GM18520 (cell line): ENCODE measurements around the gene CEP68.
"Not testable (repeated sequence)": the region's sequence is repeated elsewhere in the genome, so short reads cannot be mapped to it uniquely, and the experiment has no call there.

Source experiments
- ATAC-seq: cut with Tn5 transposase; IDR thresholded peaks from one replicate; pipeline ENCODE4 v1.9.1; 2021; ENCODE audit not compliant: unreplicated experiment

Gene CEP68

DNA sequence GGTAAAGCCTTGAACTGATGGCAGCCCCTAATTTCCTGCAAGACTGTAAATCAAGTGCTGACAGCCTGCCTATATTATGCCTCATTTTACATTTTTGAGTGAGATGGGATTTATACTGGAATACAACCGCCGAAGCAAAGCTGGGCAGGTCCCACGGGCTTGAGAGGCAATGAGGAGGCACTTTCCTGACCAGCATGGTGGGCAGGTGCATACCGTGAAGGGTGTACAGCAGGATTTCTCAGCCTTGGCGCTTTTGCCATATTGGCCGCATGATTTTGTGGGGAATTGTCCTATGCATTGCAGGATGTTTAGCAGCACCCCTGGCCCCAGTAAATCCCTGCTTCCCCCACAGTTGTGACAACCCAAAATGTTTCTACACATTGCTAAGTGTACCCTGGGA, 22.8 kb downstream of the CEP68 start:
- ATAC-seq = no peak

DNA sequence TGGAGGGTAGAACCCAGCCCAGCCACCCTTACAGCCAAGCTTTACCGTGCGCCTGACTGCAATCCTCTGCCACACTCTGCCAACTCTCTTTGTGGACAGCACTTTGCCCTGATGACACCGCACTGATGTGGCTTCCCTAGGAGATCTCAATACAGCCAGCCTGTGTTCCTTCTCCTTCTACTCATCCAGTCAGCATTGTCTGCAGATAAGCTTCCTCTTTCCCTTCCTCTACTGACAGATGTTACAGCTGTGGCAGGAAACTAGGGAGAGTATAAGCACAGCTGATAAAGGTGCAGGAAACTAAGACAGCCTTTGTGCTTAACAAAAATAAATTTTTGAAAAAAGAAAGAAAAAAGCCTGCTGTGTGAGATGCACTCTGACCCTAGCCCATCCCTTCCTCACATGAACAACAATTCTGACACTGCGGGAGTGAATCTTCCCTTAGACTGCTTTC, 25.0 kb downstream of the CEP68 start:
- ATAC-seq = no peak

DNA sequence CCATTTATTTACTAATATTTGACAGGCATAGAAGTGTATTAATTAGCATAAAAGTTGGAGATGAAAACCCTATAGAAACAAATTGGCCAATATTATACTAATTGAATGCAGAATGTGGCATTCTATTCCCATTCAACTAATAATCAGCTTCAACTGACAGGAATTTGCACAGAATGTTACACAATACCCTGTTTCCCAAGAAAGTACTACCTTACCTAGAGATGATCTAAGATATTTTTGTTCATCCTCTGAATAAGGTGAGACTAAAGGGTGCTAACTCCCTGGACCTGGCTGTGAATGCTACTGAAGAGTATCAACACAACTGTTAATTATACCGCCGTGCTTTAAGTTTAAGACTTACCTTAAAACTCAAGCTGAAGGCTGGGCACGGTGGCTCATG, 28.9 kb downstream of the CEP68 start:
- no peak for ATAC-seq

DNA sequence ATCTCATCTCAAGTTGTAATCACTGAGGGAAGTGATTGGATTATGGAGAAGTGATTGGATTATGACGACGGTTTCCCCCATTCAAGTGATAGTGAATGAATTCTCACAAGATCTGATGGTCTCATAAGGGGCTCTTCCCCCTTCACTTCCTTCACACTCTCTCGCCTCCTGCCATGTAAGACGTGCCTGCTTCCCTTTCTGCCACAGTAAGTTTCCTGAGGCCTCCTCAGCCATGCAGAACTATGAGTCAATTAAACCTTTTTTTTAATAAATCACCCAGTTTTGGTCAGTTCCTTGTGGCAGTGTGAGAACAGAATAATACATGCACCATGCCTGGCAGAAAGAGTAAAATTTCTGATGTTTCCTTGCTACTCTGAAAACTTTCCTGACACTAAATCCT, 36.6 kb downstream of the CEP68 start:
- ATAC-seq = no peak

DNA sequence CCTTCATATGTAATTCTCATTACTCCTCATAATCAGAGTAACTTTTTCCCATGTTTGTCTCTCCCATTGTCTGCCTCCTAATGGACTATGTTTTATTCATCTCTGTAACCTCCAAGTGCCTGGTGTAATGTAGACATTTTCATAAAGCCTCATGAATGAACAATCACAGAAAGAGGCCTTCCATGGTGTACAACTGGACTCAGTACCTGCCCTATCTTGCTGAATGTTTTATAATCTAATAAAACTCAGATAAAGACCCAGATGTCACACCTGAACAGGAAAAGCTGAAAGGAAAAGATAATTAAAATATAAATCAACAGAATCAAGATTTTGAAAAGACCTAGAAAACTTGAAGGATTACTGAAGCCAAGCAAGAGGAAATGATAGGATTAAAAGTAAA, 37.0 kb downstream of the CEP68 start:
- ATAC-seq = no peak

DNA sequence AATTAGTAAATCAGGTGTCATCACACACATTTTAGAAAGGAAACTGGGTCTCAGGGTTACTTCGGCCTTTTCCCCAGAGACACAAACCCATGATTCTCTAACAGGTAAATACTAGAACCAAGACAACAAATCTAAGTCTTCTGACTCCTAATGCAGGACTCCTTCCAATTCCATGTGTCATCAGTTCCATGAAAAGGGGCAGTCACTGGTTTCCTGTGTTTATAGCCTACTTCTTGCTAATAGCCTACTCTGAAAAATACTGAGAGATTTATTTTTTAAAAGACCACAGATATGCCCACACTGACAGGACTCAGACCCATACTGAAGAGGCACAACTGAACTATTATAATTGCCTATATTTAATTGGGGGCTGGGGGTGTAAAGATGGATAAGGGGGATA, 40.7 kb downstream of the CEP68 start:
- ATAC-seq = no peak

DNA sequence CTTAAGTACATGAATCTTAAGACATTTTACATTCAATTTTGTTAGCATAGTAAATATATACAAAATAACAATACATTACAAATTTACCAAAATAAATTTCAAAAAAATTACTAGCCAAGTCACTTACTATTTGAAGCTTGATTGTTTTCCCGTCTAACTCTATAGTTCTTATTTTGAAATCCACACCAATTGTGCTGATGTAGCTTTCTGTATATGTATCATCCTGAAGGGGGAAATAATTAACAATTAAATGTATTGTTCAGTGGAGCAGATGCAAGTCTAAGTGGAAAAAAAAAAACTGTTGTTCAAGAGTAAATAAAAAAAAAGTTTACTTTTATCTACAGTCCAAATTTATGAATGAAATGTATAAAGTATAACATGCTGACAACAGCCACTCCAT, 41.6 kb downstream of the CEP68 start:
- ATAC-seq = no peak

DNA sequence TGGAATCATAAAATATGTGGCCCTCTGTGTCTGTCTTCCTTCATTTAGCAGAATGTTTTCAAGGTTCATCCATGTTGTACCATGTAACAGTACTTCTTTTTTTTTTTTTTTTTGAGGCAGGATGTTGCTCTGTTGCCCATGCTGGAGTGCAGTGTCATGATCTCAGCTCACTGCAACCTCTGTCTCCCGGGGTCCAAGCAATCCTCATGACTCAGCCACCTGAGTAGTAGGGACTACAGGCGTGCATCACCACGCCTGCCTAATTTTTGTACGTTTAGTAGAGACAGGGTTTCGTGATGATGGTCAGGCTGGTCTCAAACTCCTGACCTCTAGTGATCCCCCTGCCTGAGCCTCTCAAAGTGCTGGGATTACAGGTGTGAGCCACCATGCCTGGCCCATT, 42.5 kb downstream of the CEP68 start:
- no peak for ATAC-seq

DNA sequence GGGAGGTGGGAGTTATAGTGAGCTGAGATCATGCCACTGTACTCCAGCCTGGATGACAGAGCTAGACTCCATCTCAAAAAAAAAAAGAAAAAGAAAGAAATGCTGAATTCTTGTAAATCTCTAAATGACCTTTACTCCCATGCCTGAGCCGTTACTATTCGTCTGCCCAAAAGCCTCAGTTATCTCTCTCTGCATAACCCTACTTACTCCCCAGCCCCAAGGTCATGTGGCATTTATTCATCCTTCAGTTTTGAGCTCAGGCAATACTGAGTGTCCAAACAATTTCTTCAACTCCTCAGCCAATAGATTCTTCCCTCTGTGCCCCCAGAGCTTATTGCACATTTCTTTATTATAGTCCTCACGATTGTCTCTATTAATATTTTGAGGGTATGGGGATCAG, 44.9 kb downstream of the CEP68 start:
- no peak for ATAC-seq

DNA sequence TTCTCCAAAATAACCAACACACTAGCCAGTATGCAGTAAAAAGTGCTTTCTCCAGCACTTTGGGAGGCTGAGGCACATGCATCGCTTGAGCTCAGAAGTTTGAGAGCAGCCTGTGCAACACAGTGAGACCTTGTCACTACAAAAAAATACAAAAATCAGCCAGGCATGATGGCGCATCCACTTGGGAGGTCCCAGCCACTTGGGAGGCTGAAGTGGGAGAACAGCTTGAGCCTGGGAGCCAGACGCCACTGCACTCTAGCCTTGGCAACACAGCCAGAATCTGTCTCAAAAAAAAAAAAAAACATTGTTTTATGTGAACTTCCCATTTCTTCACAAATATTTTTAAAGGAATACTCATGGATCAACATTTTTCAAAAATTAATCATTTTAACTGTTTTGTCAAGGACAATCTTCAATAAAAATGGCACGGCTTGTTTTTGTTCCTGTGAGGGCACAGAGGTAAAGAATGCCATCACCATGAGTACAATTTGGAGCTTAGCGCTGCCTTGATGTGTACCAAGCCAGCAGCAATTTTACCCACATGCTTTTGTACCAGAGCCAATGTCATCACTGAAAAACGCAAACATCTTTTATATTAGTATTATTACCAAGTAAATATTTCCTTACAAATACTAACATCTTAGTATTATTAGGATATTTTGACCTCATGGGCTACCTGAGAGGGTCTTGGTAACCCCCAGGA, 46.9 kb downstream of the CEP68 start:
- ATAC-seq = no peak

DNA sequence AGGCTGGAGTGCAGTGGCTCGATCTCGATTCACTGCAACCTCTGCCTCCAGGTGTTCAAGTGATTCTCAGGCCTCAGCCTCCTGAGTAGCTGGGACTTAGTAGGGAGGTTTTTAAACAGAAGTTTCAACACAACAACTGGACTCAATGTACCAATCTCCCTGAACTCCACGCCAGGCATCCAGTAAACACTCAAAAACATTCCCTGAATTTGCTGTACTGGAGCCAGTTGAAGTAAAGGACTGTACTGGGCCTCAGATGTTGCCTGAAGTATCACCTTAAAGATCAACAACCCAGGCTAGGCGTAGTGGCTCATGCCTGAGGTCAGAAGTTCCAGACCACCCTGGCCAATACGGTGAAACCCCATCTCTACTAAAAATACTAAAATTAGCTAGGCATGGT, 51.3 kb downstream of the CEP68 start:
- ATAC-seq = no peak

DNA sequence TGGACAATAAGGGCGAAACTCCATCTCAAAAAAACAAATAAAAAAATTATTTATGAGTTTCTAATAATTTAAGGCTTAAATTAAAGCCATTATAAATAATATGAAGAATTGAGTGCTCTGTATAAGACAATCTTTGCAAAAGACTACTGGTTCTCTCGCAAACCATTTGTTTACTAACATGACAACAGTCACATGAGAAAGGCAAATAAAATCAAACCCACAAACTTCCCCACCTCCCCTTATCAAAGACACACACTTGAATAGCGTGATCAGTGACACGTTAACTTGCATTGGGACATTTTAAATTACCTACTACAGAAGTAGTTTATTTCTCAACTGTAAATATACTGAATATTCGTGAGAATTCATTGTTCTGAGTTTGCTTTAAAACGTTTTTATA, 52.6 kb downstream of the CEP68 start:
- no peak for ATAC-seq

DNA sequence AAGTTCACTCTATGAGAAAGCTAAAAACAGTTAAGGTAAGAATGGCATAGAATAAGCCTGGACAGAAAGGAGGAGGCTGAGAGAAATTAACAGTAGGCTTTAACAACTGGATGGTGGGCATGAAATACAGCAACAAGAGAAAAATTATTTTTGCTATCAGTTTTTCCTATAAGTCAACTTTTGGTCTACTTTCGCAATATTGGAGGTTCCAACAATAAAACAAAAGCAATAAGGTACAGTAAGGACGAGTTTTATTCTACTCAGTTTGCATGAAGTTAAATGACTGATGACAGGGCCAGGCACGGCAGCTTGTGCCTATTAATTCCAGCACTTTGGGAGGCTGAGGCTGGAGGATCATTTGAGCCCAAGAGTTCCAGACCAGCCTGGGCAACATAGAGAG, 56.4 kb downstream of the CEP68 start:
- no peak for ATAC-seq

DNA sequence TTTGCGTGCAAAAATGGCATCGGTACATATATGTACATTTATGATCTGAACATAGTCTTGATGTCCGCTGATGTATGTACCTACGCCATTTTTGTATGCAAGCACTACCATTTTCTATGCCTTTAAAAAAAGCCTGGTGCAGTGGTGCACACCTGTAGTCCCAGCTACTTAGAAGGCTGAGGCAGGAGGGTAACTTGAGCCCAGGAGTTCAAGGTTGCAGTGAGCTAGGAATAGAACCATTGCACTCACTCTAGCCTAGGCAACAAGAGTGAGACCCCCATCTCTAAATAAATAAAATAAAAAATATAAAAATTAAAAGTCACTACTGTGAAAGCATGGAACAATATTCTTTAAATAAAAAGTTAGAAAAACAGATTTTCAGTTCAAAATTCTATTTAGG, 57.0 kb downstream of the CEP68 start:
- ATAC-seq = no peak

DNA sequence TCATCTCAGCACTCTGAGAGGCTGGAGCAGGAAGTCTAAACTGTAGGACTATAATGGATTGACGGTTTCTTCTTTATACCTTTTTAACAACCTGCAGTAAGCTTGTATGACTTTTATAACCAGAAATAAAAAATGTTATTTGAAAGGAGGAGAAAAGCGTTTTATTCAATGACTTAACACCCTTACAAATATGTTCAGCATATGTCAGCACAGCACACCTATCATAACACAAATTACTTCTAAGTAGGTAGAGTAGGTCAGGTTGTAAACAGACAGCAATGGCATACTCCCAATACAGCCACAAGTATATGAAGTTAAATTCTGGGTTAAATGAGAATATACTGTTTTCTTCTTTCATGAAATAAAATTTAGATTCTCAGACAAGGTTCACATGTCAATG, 57.6 kb downstream of the CEP68 start:
- ATAC-seq = no peak

DNA sequence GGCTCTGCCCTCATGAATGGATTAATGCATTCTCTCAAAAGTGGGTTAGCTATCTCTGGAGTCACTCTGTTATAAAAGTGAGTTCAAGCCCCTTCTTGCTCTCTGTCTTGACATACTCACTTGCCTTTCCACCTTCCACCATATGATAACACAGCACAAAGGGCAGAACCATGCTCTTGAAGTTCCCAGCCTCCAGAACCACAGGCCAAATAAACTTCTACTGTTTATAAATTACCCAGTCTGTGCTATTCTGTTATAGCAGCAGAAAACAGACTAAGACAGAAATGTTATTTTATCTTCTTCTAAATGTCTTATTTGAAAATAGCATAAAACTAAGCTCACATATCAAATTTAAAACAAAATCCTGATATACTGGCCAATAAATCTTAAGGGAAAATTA, 58.7 kb downstream of the CEP68 start:
- no peak for ATAC-seq

DNA sequence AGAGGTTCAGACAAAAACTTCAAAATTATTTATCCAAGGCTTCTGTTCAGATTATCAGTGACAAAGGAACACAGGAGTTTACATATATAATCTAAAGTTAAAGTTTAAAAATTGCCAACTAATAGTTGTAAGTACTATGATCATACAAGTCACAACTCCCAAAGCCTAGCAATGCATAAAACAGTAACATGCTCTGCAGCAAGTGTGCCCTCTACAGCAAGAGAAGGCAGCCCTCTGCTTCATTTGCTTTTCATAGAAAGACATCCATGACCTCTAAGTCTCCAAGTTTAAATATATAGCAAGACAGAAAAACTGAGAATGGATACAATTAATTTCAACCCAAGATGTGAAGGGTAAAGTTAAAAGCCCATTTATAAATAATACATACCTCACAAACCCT, 60.4 kb downstream of the CEP68 start:
- no peak for ATAC-seq

DNA sequence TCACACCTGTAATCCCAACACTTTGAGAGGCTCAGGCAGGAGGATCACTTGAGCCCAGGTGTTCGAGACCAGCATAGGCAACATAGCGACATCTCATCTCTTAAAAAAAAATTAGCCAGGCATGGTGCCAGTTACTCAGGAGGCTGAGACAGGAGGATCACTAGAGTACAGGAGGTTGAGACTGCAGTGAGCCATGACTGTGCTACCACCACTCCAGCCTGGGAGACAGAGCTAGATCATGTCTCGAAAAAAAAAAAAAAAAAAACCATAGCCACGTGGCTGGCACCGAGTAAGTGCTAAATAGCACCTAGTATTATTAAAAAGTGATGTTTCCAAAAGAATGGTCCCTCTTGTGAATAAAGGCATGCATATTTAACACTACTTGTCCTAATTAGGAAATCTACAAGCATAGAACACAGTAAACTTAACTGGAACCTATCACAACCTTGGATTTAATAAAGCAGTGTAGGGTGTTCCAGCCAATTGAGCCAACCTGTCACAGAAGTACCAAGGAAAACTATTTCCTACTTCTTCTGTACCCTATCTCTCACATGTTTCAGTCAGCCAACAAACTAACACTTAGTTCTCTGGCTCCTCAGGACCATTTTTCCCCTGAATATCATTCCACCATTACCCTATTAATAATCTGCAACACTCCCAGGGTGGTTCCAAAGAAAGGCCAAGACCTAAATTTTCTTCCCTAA, 64.9 kb downstream of the CEP68 start:
- ATAC-seq = no peak

DNA sequence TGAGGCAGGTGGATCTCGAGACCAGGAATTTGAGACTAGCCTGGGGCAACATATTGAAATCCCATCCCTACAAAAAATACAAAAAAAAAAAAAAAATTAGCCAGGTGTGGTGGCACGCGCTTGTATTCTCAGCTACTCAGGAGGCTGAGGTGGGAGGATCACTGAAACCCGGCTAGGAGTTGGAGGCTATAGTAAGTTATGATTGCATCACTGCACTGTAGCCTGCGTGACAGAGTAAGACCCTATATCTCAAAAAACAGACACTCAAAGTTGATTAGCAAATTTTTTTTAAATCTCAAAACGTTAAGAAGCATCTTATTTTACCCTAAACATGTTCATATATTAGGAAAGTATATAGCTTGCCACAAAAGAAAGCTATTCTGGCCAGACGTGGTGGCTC, 66.1 kb downstream of the CEP68 start:
- ATAC-seq = no peak

DNA sequence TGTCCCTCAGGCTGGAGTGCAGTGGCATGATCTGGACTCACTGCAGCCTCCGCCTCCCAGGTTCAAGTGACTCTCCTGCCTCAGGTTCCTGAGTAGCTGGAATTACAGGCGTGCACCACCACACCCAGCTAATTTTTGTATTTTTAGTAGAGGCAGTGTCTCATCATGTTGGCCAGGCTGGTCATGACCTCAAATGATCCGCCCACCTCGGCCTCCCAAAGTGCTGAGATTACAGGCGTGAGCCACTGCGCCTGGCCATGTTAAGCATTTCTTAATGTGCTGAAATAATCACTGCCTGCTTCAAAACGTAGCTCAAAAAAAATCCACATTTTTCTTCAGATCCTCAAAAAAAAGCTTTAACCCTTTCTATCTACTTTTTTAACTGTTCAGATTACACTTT, 69.2 kb downstream of the CEP68 start:
- not testable (repeated sequence) for ATAC-seq

DNA sequence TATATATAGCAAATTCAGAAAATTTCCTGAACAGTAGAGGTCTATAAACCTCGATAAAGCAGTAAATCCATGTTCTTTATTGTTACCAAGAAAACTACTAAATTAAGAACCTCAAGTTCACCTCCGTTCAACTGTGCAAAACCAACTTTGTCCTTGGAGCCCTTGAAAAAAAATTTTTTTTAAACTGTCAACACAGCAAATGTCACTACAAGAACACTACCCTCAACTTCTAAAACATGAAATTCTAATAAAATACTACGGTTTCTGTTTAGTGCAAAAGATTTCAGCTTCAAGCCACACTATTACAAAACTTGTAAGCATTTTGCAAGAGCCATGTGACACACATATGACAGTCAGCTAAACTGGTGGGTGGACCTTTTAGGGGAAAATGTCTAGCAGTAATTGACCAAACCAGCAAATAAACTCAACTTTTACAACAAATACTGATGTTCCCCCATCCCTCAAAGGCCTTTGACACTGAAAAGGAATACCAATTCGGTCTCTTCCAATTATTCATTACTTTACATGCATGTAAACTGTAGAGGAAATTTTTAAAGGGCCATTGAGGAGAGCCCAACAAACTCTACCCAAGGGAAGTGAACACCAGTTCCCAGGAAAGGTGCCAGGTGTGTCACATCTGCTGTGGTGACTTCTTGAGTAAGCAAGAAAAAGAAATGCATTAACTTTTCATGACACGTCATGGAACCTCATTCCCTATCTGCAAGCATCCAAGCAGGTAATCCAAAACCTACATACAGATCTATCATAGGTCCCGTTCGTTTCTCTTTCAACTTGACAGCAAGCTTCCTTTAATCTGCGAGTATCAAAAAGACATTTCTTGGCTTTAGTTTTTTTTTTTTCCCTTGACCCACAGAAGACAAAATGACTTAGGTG, 72.3 kb downstream of the CEP68 start:
- ATAC-seq = no peak

DNA sequence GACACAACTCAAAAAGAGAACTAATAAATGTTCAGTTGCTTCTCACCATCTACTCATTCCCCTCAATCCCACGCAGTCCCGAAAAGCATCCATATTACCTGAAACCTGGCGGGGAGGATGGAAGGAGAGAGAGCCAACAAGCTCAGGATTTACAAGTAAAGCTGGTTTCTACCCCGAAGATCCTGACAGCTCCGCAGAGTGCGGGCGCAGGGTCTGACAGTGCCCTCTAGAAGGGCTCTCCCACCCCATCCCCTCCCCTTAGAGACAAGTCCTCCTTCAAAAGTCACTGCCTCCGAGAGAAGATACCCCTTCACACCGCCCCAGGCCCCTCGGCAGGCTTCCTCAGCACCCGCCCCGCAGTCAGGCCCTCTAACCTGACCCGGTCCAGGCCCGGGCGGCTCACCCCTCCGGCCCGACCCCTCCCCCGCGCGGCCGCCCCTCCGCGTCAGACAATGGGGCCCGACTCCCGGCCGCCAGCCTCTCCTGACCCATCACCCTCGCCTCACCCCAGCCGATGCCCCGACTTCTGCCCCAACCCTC, 73.1 kb downstream of the CEP68 start:
- no peak for ATAC-seq
